ENCODE measurements around the gene SYTL2.
"Not testable (repeated sequence)": the region's sequence is repeated elsewhere in the genome, so short reads cannot be mapped to it uniquely, and the experiment has no call there.

SYTL2 gene

DNA sequence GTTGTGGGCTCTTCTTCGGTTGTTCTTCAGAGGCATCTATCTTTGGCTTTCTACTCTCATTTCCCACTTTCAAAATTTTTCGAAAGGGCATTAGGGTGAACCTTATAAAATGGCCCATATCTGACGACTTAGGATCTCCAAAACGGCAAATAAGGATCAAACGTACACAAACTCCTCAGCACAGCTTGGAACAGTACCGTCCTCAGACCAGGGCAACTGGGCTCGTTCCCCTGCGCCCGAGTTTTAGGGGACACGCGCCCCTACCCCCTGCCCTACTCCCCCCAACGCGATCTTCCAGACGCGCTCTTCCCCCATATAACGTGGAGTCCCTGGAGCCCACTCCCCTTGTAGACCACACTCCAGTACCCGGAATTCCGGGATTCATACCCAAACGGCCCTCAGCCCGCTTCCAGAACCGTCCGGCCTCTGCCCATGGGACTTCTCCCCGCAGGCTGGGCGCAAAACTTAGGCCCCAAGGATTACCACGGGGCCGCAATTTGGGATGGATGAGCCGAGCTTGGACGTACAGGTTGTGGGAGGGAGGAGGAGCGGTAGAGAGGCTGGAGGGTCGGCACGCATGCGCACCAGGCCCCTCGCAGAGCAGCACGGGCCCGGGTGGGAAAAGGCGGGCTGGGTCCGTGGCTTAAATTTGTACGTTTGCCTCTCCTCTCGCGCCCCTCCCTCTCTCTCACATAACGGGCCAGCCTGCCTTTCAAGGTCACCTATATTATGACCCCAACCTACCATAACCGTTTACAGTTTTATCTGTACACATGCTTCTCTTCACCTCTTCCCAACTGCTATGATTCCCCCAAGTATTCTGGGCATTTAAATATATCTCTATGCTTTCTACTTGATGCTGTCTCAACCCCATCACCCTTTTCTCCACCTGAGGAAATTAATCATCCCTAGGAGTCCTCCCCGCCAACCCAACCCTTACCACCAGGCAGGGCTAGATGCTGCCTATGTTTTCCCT is 128.3 kb downstream of the SYTL2 start:
- no peak for DNase-seq

- no peak for DNase-seq
Observed at GRCh38 chr11:85680897-85681296, 130.0 kb downstream of the SYTL2 start.

GRCh38 chr11:85679576-85679975 is 131.4 kb downstream of the SYTL2 start:
- no peak for DNase-seq

DNA sequence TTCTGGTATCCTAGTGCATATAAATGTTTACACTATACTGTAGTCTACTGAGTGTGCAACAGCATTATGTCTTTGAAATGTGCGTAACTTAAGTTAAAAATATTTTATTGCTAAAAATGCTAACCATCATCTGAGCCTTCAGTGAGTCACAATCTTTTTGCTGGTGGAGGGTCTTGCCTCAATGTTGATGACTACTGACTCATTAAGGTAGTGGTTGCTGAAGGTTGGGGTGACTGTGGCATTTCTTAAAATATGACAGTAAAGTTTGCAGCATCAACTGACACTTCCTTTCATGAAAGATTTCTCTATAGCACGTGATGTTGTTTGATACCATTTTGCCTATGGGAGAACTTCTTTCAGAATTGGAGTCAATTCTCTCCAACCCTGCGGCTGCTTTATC is 137.5 kb downstream of the SYTL2 start:
- no peak for DNase-seq

- no peak for DNase-seq
Observed at GRCh38 chr11:85672105-85672902, 138.6 kb downstream of the SYTL2 start.

DNA sequence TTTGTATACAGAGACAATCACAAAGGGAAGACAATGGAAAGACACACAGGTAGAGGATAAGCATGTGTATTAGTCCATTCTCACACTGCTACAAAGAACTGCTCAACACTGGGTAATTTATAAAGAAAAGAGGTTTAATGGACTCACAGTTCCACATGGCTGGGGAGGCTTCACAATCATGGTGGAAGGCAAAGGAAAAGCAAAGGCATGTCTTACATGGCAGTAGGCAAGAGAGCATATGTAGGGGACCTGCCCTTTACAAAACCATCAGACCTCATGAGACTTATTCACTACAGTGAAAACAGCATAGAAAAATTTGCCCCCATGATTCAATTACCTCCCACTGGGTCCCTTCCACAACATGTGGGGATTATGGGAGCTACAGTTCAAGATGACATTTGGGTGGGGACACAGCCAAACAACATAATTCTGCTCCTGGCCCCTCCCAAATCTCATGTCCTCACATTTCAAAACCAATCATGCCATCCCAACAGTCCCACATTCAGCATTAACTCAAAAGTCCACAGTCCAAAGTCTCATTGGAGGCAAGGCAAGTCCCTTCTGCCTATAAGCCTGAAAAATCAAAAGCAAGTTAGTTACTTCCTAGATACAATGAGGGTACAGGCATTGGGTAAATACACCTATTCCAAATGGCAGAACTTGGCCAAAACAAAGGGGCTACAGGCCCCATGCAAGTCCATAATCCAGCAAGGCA is 139.8 kb downstream of the SYTL2 start:
- DNase-seq = not testable (repeated sequence)

- DNase-seq = no peak
Observed at GRCh38 chr11:85668157-85668556, 142.8 kb downstream of the SYTL2 start.

- no peak for DNase-seq
Observed at GRCh38 chr11:85666687-85667086, 144.3 kb downstream of the SYTL2 start.

GRCh38 chr11:85665733-85666132 is 145.2 kb downstream of the SYTL2 start:
- DNase-seq = no peak

GRCh38 chr11:85664615-85665481 is 146.1 kb downstream of the SYTL2 start, which contains the start of gene CREBZF:
Gene CREBZF, minus strand, starts transcription at chr11:85665129. Its CDS starts 254 bp downstream, at chr11:85664875.
- peak; percentile 85 for DNase-seq

GRCh38 chr11:85663753-85664614 is 147.0 kb downstream of the SYTL2 start:
- peak; percentile 47 for DNase-seq

GRCh38 chr11:85663080-85663752 is 147.7 kb downstream of the SYTL2 start:
- no peak for DNase-seq

DNA sequence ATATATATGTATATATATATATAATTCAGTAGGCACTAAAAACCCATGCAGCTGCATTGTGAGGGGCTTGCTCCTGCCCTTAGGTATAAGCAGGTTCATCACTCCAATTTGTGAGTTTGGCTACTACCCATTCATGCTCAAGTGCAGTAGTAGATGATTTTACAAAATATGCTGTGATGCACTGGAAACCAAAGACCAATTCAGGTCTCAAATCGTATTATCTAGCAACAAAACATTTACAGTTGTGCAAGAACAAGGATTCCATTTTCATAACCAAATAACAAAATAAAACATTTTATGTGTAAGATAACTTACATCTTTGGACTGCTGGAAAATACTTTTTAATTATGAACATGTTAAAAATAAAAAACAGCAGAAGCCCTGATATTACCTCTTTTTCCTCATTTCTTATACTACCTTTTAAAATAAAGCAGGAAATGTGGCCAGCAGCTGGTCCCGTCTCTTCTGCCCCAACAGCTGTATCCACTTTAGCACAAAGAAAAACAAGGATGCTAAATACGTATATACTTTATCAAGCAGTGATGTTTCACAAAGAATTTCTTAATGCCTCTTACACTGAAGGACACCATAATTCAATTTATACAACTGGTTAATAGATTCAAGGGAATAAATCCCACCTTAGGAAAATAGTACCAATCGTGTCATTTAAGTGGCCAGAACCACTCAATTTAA is 148.8 kb downstream of the SYTL2 start:
- DNase-seq = no peak

DNA sequence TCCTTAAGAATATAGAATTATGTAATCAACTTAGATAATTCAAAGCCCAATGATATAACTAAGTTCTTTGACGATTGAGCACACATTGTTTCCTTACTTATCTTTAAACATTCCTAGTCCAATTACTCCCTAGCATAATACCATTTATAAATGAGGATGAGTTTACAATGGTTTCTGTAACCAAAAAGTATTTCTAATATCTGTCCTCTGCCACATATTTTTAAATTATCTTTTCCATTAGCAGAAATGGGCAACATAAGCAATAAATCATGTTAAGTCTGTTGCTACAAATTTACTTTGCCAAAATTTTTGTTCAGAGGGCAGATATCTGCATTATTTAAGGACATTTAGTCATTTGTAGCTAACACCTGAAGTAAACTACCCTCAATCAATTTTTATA is 152.8 kb downstream of the SYTL2 start:
- DNase-seq = no peak

DNA sequence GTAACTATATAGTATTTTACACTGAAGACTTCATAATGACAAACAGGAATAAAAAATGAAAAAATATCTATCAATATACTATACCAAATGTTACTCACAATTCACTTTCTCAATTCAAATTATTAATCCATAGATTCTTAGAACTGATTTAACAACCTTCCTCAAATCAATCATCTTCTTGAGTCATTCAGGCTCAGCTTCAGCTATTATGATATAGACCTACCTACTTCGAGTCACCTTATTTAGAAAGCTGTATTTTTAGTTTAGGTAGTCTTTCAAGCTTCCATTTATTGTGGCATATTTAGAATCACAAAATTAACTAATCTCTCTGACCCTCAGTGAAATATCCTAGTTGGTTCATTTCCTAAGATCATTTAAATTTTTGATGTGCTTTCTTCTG is 154.2 kb downstream of the SYTL2 start:
- DNase-seq = no peak

DNA sequence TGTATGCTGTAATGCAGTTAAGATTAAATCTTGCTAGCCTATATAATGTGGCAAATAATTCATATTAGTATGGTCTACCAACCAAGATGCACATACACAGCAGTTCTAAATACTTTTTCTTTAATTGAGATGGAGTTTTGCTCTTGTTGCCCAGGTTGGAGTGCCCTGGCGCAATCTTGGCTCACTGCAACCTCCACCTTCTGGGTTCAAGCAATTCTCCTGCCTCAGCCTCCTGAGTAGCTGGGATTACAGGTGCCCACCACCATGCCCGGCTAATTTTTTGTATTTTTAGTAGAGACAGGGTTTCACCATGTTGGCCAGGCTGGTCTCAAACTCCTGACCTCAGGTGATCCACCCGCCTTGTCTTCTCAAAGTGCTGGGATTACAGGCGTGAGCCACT is 156.6 kb downstream of the SYTL2 start:
- not testable (repeated sequence) for DNase-seq

DNA sequence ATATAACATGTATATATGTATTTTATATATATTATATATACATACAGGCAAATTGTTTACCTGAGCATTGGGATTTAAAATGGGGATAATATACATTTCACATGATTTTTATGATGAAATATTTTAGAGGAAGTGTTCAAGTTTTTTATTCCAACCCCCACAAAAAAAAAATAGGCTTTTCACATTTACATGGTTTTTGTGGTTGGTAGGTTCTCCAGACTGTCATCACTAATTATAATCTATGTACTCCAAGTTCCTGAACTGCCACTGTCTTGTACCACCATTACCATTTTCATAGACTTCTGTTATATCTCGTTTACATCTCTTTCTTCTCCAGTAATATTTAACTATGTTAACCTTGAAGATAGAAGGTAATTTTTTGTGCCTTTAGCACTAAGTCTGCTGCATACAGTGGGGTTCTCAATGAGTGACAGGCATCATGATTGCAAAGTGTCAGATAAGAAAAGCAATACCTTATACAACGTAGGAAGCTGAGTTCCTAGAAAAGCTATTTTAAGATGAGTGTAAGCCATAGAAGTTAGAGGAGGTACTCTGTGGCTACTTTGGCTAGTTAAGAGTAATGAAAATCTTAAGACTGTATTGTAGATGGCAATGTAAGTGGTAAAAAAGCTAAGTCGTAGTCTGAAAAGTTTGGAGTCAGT is 158.0 kb downstream of the SYTL2 start:
- DNase-seq = no peak

- no peak for DNase-seq
Observed at GRCh38 chr11:85651118-85651517, 159.8 kb downstream of the SYTL2 start.

- peak; percentile 41 for DNase-seq
Observed at GRCh38 chr11:85647604-85648299, 163.2 kb downstream of the SYTL2 start, which contains the start of gene TMEM126A. Gene TMEM126A, plus strand, starts transcription at chr11:85647967. Its CDS starts 2,289 bp downstream, at chr11:85650256.

All from 8988T (cell line).